ENCODE results near the gene SLC25A23.

SLC25A23 gene

DNA sequence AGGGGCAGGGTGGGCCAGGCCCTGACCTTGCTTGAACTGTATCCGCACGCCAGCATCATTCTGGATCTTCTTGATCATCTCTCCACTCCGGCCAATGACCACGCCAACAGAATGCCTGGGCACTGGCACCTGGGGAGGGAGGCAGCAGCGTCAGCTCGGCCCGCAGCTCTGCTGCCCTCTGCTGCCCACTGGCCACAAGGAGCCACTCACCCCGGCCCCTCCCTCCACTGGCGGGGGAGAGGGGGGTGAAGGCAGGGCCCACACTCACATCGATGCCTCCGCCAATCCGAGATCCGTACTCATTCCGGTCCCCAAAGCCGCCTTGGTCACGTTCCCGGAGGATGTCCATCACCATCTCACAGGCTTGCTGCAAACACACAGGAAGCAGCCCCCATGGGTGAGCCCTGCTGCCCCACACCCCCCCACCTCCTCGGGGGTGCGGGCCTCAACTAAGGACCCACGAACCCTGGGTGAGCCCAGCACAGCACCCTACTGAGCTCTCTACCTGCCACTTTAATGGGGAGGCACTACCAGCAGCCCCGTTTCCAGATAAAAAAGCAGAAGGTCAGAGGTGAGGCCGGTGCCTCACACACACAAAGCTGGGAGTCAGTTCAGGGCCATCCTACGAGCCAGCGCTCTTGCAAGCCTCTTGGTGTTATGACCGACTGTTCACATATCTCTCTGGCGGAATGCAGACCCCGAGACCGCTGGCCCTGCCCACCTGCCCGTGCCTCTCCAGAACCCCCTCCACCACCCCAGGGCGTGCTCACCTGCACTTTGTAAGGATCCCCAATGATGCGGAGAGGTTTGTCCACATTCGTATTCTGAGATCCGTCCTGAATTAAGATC is 41.7 kb downstream of the SLC25A23 start:
- TF ChIP-seq, protein P1, sequence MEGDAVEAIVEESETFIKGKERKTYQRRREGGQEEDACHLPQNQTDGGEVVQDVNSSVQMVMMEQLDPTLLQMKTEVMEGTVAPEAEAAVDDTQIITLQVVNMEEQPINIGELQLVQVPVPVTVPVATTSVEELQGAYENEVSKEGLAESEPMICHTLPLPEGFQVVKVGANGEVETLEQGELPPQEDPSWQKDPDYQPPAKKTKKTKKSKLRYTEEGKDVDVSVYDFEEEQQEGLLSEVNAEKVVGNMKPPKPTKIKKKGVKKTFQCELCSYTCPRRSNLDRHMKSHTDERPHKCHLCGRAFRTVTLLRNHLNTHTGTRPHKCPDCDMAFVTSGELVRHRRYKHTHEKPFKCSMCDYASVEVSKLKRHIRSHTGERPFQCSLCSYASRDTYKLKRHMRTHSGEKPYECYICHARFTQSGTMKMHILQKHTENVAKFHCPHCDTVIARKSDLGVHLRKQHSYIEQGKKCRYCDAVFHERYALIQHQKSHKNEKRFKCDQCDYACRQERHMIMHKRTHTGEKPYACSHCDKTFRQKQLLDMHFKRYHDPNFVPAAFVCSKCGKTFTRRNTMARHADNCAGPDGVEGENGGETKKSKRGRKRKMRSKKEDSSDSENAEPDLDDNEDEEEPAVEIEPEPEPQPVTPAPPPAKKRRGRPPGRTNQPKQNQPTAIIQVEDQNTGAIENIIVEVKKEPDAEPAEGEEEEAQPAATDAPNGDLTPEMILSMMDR (IDR thresholded peaks at IDR 0.05; ENCODE audit: low read depth, low read length): peak; percentile 30; the same call in 1 of the 2 replicates
- Histone ChIP-seq H3K4me3 (ENCODE audit: low read depth, low read length) (no peak overlapping the region), H3K4me1 (no peaks in the 10 kb centered on the region), H3K9me3 (no peaks in the 10 kb centered on the region), H3K36me3 (peaks cover 88% of the 10 kb centered on the region), H3K27me3 (no peaks in the 10 kb centered on the region)
- DNase-seq: peak; percentile 47

DNA sequence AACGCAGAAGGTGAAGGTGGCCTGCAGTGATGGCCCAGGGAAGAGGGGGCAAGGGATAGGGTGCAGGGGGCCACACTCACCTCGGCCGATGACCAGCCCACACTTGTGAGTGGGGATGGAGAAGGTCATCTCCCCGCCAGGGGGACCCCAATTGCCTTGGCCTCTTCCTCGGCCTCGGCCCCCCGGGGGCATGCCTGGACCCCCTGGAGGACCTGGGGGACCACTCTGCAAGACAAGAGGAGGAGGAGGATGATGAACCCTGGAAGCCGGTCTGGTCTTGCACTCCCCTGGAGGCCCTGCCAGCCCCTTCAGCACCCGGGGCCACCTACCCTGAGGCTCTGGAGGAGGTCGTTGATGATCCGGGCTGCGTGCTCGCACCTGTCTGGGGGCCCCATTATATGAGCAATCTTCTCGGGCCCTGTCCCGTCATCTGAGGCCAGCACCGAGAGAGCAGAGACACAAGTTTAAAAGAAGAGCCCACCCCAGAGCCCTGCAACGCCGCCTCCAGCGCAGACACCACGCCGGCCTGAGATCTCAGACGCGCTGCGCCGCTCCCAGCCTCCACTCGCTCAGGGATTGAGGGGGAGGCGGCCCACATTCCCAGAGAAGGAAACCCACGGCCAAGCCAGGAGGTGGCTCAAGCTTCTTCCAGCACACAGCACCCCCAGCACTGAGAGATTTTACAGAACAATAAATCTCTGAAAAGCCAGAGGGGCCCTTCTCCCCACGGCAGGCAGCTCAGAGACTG is 42.8 kb downstream of the SLC25A23 start:
- H3K27me3 ChIP-seq: no peaks in the 10 kb centered on the region
- H3K4me3 ChIP-seq (ENCODE audit: low read depth, low read length): no peak overlapping the region
- H3K36me3 ChIP-seq: peaks cover 84% of the 10 kb centered on the region
- no peak for DNase-seq
- H3K4me1 ChIP-seq: no peaks in the 10 kb centered on the region
- no peaks in the 10 kb centered on the region for H3K9me3 ChIP-seq
- TF ChIP-seq, protein P1 (IDR thresholded peaks at IDR 0.05; ENCODE audit: low read depth, low read length): no peak

DNA sequence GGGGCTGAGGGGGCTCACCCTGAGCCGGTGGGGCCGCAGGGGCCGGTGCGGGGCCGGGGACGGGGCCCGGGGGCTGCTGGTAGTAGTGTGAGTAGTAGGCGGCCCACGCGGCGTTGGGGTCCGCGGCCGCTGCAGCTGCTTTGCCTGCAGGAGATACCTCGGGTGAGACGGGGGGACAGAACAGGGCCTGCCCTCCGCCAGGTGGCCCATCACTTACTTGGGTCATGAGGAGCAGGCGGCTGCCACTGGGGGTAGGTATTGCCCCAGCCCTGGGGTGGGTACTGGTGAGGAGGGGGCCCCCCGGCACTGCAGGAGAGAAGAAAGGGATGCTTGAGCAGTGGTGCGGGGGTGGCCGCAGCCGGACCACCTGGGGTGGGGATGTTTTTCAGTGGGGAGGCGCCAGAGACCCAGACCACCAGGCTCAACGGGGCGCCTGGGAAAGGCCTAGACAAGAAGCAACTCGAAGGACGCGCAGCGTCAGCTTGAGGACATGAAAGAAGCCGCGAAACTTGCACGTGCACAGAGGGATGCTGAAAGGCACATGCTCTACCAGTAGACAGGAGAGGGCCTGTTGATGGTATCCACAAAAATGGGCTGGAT is 43.9 kb downstream of the SLC25A23 start:
- DNase-seq: no peak
- H3K27me3 ChIP-seq: no peaks in the 10 kb centered on the region
- no peaks in the 10 kb centered on the region for H3K4me1 ChIP-seq
- H3K4me3 ChIP-seq (ENCODE audit: low read depth, low read length): no peak overlapping the region
- H3K36me3 ChIP-seq: peaks cover 72% of the 10 kb centered on the region
- TF ChIP-seq, protein P1 (IDR thresholded peaks at IDR 0.05; ENCODE audit: low read depth, low read length): no peak
- no peaks in the 10 kb centered on the region for H3K9me3 ChIP-seq

DNA sequence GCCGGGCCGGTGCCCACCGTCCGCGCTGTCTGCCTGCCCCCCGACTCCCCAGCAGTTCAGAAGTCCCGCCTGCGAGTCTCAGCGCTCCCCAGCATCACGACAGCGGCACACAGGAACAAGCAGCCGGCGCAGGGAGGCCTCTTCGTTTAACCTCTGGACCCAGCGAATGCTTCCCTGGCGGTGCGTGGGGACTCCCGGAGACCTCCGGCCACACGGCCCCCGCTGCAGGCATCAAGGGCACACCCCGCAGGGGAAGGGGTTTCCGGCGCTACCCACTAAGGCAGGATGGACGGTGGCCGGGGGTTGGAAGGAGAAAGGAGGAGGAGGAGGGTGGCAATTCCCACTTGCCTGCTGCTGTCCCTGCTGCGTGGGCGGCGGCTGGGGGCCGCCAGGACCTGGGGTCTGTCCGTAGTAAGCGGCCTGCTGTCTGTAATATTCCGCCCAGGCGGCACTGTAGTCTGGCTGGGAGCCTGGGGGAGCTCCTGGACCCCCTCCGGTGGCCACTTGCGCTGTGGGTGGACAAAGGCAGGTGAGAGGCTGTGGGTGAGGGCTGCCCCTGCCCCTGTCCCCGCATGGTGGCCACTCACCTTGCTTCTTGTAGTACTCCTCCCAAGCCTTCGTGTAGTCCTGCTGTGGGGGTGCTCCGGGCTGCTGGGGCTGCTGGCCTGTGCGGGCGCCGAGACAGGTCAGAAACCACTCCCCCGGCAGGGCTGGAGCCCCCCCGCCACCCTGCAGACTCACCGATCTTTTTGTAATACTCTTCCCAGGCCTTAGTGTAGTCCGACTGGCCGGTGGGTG is 44.6 kb downstream of the SLC25A23 start:
- TF ChIP-seq, protein P1 (IDR thresholded peaks at IDR 0.05; ENCODE audit: low read depth, low read length): 0 out of 2 replicates have a peak, but pooled peaks have one; percentile 3
- Histone ChIP-seq H3K36me3 (peaks cover 65% of the 10 kb centered on the region), H3K27me3 (no peaks in the 10 kb centered on the region), H3K9me3 (no peaks in the 10 kb centered on the region), H3K4me1 (no peaks in the 10 kb centered on the region), H3K4me3 (ENCODE audit: low read depth, low read length) (no peak overlapping the region)
- DNase-seq: no peak

DNA sequence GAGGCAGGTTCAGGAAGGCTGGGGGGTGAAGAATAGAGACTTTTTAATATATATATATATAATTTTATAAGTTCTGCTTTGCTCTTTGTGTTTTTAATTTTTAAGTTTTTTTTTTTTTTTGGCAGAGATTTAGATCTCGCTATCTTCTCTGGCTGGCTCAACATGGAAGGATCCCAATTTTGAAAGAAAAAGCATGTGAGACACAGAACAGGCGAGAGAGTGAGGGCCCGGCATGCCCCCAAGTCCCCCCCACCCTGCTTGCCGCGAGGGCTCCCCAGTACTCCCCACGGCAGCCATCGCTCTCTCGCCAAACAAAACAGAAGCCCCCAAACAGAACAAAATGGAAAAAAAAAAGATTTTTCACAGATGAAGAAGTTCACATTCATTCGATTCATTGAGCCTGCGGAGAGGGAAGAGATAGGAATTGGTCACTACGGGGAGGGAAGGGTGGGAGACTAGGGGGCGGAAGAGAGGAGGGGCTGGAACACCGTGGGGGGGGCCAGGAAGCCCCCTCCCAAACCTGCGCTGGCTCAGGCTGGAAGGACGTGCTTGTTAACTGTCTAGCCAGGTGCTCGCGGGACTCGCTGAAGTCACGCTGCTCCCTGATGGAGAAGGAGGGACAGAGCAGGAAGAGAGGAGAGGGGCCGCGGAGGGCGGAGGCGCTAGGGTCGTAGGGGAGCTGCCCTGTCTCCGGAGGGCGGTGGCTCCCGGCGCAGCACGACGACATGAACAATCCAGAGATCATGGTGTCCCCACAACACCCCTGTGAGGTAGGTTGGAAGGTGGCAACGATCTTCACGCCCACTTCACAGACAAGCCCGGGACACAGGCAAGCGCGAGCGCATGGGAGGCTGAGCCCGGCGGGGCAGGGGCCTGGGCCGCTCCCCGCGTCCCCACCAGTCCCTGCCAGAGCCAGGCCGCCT is 45.6 kb downstream of the SLC25A23 start:
- H3K4me1 ChIP-seq: no peaks in the 10 kb centered on the region
- no peak for DNase-seq
- TF ChIP-seq, protein P1 (IDR thresholded peaks at IDR 0.05; ENCODE audit: low read depth, low read length): no peak
- H3K9me3 ChIP-seq: no peaks in the 10 kb centered on the region
- peaks cover 55% of the 10 kb centered on the region for H3K36me3 ChIP-seq
- H3K4me3 ChIP-seq (ENCODE audit: low read depth, low read length): no peak overlapping the region
- no peaks in the 10 kb centered on the region for H3K27me3 ChIP-seq
